Spinal cord (tissue), 10 donors: Measurements from ENCODE around the gene TTLL4. TPM values are rescaled to one million over a fixed set of nuclear protein-coding genes. Genes with fewer than 3 reads are reported as not detected.
A peak's percentile ranks its signal among the peaks of the same experiment; 100 is the strongest.

Experiments
- DNase-seq, 6 donors: peaks; one replicate each; pipeline versions ENCODE4 v3.0.0 to v3.0.0-alpha.2; 2013 to 2015; ENCODE audit warnings: low spot score in 6 of 6, low read depth in 4 of 6
- H3K27ac ChIP-seq: one replicate; pipeline ENCODE4 v1.5.1; 2013; ENCODE audit warnings: low read depth, low read length, control low read depth
- H3K27me3 ChIP-seq: one replicate; pipeline ENCODE4 v1.6.1; 2013; ENCODE audit warnings: low read length; ENCODE audit not compliant: control insufficient read depth, insufficient read depth
- H3K36me3 ChIP-seq: one replicate; pipeline ENCODE4 v1.6.1; 2013; ENCODE audit warnings: low read length; ENCODE audit not compliant: control insufficient read depth, insufficient read depth
- H3K4me1 ChIP-seq: one replicate; pipeline ENCODE4 v1.6.1; 2013; ENCODE audit warnings: low read length; ENCODE audit not compliant: control insufficient read depth, insufficient read depth
- H3K4me3 ChIP-seq: one replicate; pipeline ENCODE4 v1.5.1; 2013; ENCODE audit warnings: low read depth, low read length, control low read depth
- H3K9me3 ChIP-seq: one replicate; pipeline ENCODE4 v1.6.1; 2013; ENCODE audit warnings: low read length; ENCODE audit not compliant: control insufficient read depth, insufficient read depth
- WGBS: methylation state at CpG from one replicate; pipeline ENCODE4 v1.1.5; 2013; ENCODE audit warnings: missing lambda C conversion rate; ENCODE audit not compliant: insufficient coverage; 5-methylcytosine and 5-hydroxymethylcytosine counted together
- polyA plus RNA-seq, 2 donors: library from polyadenylated mRNA; unstranded; fragments of 120-200 nt; gene quantifications; one replicate each; pipeline ENCODE4 v1.2.1, GENCODE V29; 2013; ENCODE audit not compliant: insufficient read length in 2 of 2
- total RNA-seq, 2 donors: library from RNA; depleted of rRNA in 1 of 2; stranded (reverse); fragments of 120-200 nt in 1 of 2; fragments of >200 nt in 1 of 2; gene quantifications; one replicate each; pipeline versions ENCODE4 v1.2.3 to v1.2.4, GENCODE V29; 2013 to 2014
- donor health status: healthy.

The TTLL4 gene
- total and polyA plus RNA-seq, 4 donors = 14.2 to 37.4 (median 29.4) TPM

GRCh38 chr2:218711550-218711929, 905 bp downstream of the TTLL4 start:
- no peaks in the 10 kb centered on the region for H3K36me3 ChIP-seq
- WGBS = 10% methylated on average over 3 of the region's 5 CpGs
- DNase-seq = peak in 1 of 6 donors; percentile 41
- H3K27me3 ChIP-seq = no peaks in the 10 kb centered on the region
- H3K9me3 ChIP-seq = no peaks in the 10 kb centered on the region
- H3K4me1 ChIP-seq = peaks cover 14% of the 10 kb centered on the region
- H3K27ac ChIP-seq = peak overlapping the region; percentile 91
- H3K4me3 ChIP-seq = peak overlapping the region; percentile 95

GRCh38 chr2:218713922-218714321, 3.3 kb downstream of the TTLL4 start:
- WGBS = 94% methylated on average over 2 of the region's 2 CpGs
- Histone ChIP-seq H3K4me3 (no peak overlapping the region), H3K4me1 (peaks cover 14% of the 10 kb centered on the region), H3K27me3 (no peaks in the 10 kb centered on the region), H3K27ac (no peak overlapping the region), H3K36me3 (peaks cover 9% of the 10 kb centered on the region), H3K9me3 (no peaks in the 10 kb centered on the region)
- no peak for DNase-seq

- H3K36me3 ChIP-seq = peaks cover 9% of the 10 kb centered on the region
- H3K4me3 ChIP-seq = no peak overlapping the region
- no peak overlapping the region for H3K27ac ChIP-seq
- 100% methylated on average over 1 of the region's 4 CpGs for whole genome bisulfite sequencing
- H3K4me1 ChIP-seq = peaks cover 7% of the 10 kb centered on the region
- peak in 1 of 6 donors; percentile 70 for DNase-seq
- H3K9me3 ChIP-seq = no peaks in the 10 kb centered on the region
- no peaks in the 10 kb centered on the region for H3K27me3 ChIP-seq
Observed at GRCh38 chr2:218716070-218716469, 5.4 kb downstream of the TTLL4 start.

GRCh38 chr2:218717262-218717661, 6.6 kb downstream of the TTLL4 start:
- peaks cover 4% of the 10 kb centered on the region for H3K4me1 ChIP-seq
- H3K27ac ChIP-seq = no peak overlapping the region
- DNase-seq = no peak

GRCh38 chr2:218718058-218718457, 7.4 kb downstream of the TTLL4 start:
- no peak overlapping the region for H3K27ac ChIP-seq
- H3K4me3 ChIP-seq = no peak overlapping the region
- H3K36me3 ChIP-seq = peaks cover 9% of the 10 kb centered on the region
- no peaks in the 10 kb centered on the region for H3K27me3 ChIP-seq
- no peaks in the 10 kb centered on the region for H3K9me3 ChIP-seq
- no peaks in the 10 kb centered on the region for H3K4me1 ChIP-seq
- DNase-seq = no peak
- 92% methylated on average over 3 of the region's 7 CpGs for WGBS

More at GRCh38 chr2:218717262-218717661, 6.6 kb downstream of the TTLL4 start:
- peaks cover 9% of the 10 kb centered on the region for H3K36me3 ChIP-seq
- H3K4me3 ChIP-seq = no peak overlapping the region
- H3K27me3 ChIP-seq = no peaks in the 10 kb centered on the region
- no peaks in the 10 kb centered on the region for H3K9me3 ChIP-seq
- no CpG with 5 or more reads among the region's 3 CpGs for WGBS

GRCh38 chr2:218719457-218719856, 8.8 kb downstream of the TTLL4 start:
- Histone ChIP-seq H3K36me3 (peaks cover 9% of the 10 kb centered on the region), H3K9me3 (no peaks in the 10 kb centered on the region), H3K27me3 (no peaks in the 10 kb centered on the region), H3K4me1 (no peaks in the 10 kb centered on the region), H3K27ac (no peak overlapping the region), H3K4me3 (no peak overlapping the region)
- 100% methylated on average over 1 of the region's 3 CpGs for WGBS
- DNase-seq = no peak

GRCh38 chr2:218720048-218721041, 9.7 kb downstream of the TTLL4 start:
- 90% methylated on average over 13 of the region's 19 CpGs for WGBS

GRCh38 chr2:218721488-218721887, 10.9 kb downstream of the TTLL4 start:
- no peak overlapping the region for H3K27ac ChIP-seq
- H3K36me3 ChIP-seq = peaks cover 9% of the 10 kb centered on the region
- peaks cover 8% of the 10 kb centered on the region for H3K9me3 ChIP-seq
- H3K27me3 ChIP-seq = no peaks in the 10 kb centered on the region
- no peak overlapping the region for H3K4me3 ChIP-seq
- DNase-seq = no peak
- no peaks in the 10 kb centered on the region for H3K4me1 ChIP-seq

More at GRCh38 chr2:218720048-218721041, 9.7 kb downstream of the TTLL4 start:
- DNase-seq = no peak
- no peaks in the 10 kb centered on the region for H3K27me3 ChIP-seq
- no peak overlapping the region for H3K4me3 ChIP-seq
- no peaks in the 10 kb centered on the region for H3K9me3 ChIP-seq
- peaks cover 9% of the 10 kb centered on the region for H3K36me3 ChIP-seq
- H3K27ac ChIP-seq = no peak overlapping the region
- H3K4me1 ChIP-seq = no peaks in the 10 kb centered on the region

GRCh38 chr2:218721934-218722333, 11.3 kb downstream of the TTLL4 start:
- no peak for DNase-seq
- H3K4me3 ChIP-seq = no peak overlapping the region
- H3K9me3 ChIP-seq = peaks cover 8% of the 10 kb centered on the region
- peaks cover 8% of the 10 kb centered on the region for H3K36me3 ChIP-seq
- H3K4me1 ChIP-seq = no peaks in the 10 kb centered on the region
- 100% methylated on average over 1 of the region's 2 CpGs for WGBS
- no peak overlapping the region for H3K27ac ChIP-seq
- no peaks in the 10 kb centered on the region for H3K27me3 ChIP-seq

- Histone ChIP-seq H3K4me1 (no peaks in the 10 kb centered on the region), H3K27ac (no peak overlapping the region), H3K9me3 (peaks cover 8% of the 10 kb centered on the region), H3K4me3 (no peak overlapping the region), H3K27me3 (no peaks in the 10 kb centered on the region), H3K36me3 (peaks cover 5% of the 10 kb centered on the region)
- 54% methylated on average over 1 of the region's 1 CpG for WGBS
- DNase-seq = no peak
Observed at GRCh38 chr2:218722419-218722818, 11.8 kb downstream of the TTLL4 start.
